HCT116 (cell line): ENCODE data around the gene GLRA2. TPM values are rescaled to one million over a fixed set of nuclear protein-coding genes. Genes with fewer than 3 reads are reported as not detected.

Source experiments
- ATAC-seq: fragments of 200-7000 bp; cut with Tn5 transposase; 2 replicates; pipeline ENCODE4 v1.9.1; 2020; ENCODE audit warnings: mild to moderate bottlenecking, moderate library complexity
- Bru-seq: library from RNA; stranded (reverse); fragments of 400-500 nt; gene quantifications from one replicate; lab custom pipeline; 2021; lab: Mats Ljungman, UMichigan
- BruChase-seq, 2 experiments: library from RNA; stranded (reverse); fragments of 400-500 nt; gene quantifications; one replicate each; lab custom pipeline; 2021; lab: Mats Ljungman, UMichigan
- BruUV-seq: library from RNA; stranded (reverse); fragments of 400-500 nt; replicated peaks from 2 replicates; lab custom pipeline; 2021; lab: Mats Ljungman, UMichigan
- CTCF ChIA-PET: fragments of 300-600 bp; sonication (Branson Sonifier 250); formaldehyde crosslinking; loops from one replicate; lab custom pipeline; 2021; ENCODE audit warnings: antibody characterized with exemption; lab: Charles Lee
- POLR2A ChIA-PET: fragments of 300-600, 350-600 bp; sonication (Branson Sonifier 250); formaldehyde crosslinking; loops from one replicate; lab custom pipeline; 2021; ENCODE audit warnings: antibody characterized with exemption; lab: Charles Lee
- RAD21 ChIA-PET, 2 experiments: fragments of 300-600 bp; sonication (Branson Sonifier 250); formaldehyde crosslinking; loops; one replicate each; lab custom pipeline; 2023; ENCODE audit warnings: low total read pairs in 2 of 2; ENCODE audit not compliant: uncharacterized antibody in 2 of 2, unreplicated experiment in 2 of 2, low non-redundant PET in 1 of 2; lab: Charles Lee
- DNase-seq: peaks from one replicate; pipeline ENCODE4 v3.0.0-alpha.2; 2010; ENCODE audit warnings: low read depth, low spot score
- H2AFZ ChIP-seq: fragments of 200-600 bp; shearing (Covaris generic), sonication (generic); 2 replicates; pipeline ENCODE4 v1.6.1; 2017; ENCODE audit warnings: low read depth, mixed run types, mixed read lengths, antibody characterized with exemption, low read length; ENCODE audit not compliant: poor library complexity, severe bottlenecking
- H3K27ac ChIP-seq: 2 replicates; pipeline ENCODE4 v1.5.1; 2012; ENCODE audit warnings: low read depth, low read length
- H3K27me3 ChIP-seq: fragments of 200-600 bp; sonication (generic); 2 replicates; pipeline ENCODE4 v1.6.1; 2016; ENCODE audit warnings: mixed run types, low read length, mixed read lengths; ENCODE audit not compliant: insufficient read depth
- H3K36me3 ChIP-seq, 2 experiments: fragments of 200-500 bp in 1 of 2; fragments of 200-600 bp in 1 of 2; sonication (Bioruptor generic) in 1 of 2; sonication (generic) in 1 of 2; 2 replicates each; pipeline versions ENCODE4 v1.5.1 to v1.6.1; 2014 to 2016; ENCODE audit warnings: low read length in 2 of 2, inconsistent platforms in 1 of 2, mixed read lengths in 1 of 2, mixed run types in 1 of 2; ENCODE audit not compliant: insufficient read depth in 2 of 2, control insufficient read depth in 1 of 2
- H3K4me1 ChIP-seq, 2 experiments: fragments of 200-600 bp in 1 of 2; sonication (generic) in 1 of 2; 2 replicates each; pipeline versions ENCODE4 v1.5.1 to v1.6.1; 2012 to 2017; ENCODE audit warnings: low read length in 2 of 2, inconsistent platforms in 1 of 2, mild to moderate bottlenecking in 1 of 2, mixed read lengths in 1 of 2, mixed run types in 1 of 2, moderate library complexity in 1 of 2; ENCODE audit not compliant: insufficient read depth in 2 of 2, control insufficient read depth in 1 of 2
- H3K4me2 ChIP-seq: fragments of 200-600 bp; sonication (generic); 2 replicates; pipeline ENCODE4 v1.6.1; 2017; ENCODE audit warnings: mixed run types, low read length, mixed read lengths
- H3K4me3 ChIP-seq, 2 experiments: fragments of 200-600 bp in 1 of 2; sonication (generic) in 1 of 2; replicated peaks in 1 of 2; 2 replicates each; pipeline ENCODE4 v1.5.1; 2011 to 2016; ENCODE audit warnings: low read length in 2 of 2, control low read depth in 1 of 2, low read depth in 1 of 2, mild to moderate bottlenecking in 1 of 2, mixed read lengths in 1 of 2, mixed run types in 1 of 2
- H3K79me2 ChIP-seq: fragments of 200-600 bp; sonication (generic); 2 replicates; pipeline ENCODE4 v1.6.1; 2017; ENCODE audit warnings: mild to moderate bottlenecking, mixed run types, low read length, moderate library complexity, mixed read lengths; ENCODE audit not compliant: insufficient read depth
- H3K9ac ChIP-seq: fragments of 200-600 bp; sonication (generic); 2 replicates; pipeline ENCODE4 v1.6.1; 2016; ENCODE audit warnings: low read length, mixed read lengths
- H3K9me2 ChIP-seq: fragments of 200-600 bp; sonication (generic), shearing (Covaris generic); 2 replicates; pipeline ENCODE4 v1.6.1; 2017; ENCODE audit warnings: mixed run types, mild to moderate bottlenecking, moderate library complexity; ENCODE audit not compliant: insufficient read depth
- H3K9me3 ChIP-seq, 2 experiments: fragments of 200-500 bp in 1 of 2; fragments of 200-600 bp in 1 of 2; sonication (Bioruptor generic) in 1 of 2; sonication (generic) in 1 of 2; 2 replicates each; pipeline ENCODE4 v1.6.1; 2014 to 2017; ENCODE audit warnings: low read length in 2 of 2, mixed read lengths in 2 of 2, inconsistent platforms in 1 of 2, low read depth in 1 of 2, mild to moderate bottlenecking in 1 of 2, mixed run types in 1 of 2, moderate library complexity in 1 of 2; ENCODE audit not compliant: control insufficient read depth in 1 of 2, insufficient read depth in 1 of 2
- H4K20me1 ChIP-seq: fragments of 200-600 bp; sonication (generic), shearing (Covaris generic); 2 replicates; pipeline ENCODE4 v1.6.1; 2017; ENCODE audit warnings: mixed run types, mild to moderate bottlenecking, moderate library complexity; ENCODE audit not compliant: insufficient read depth
- CBX3 ChIP-seq: IDR thresholded peaks from 2 replicates; pipeline ENCODE4 v1.6.1; 2012; ENCODE audit warnings: low read depth
- JUND ChIP-seq: IDR thresholded peaks from 2 replicates; pipeline ENCODE4 v1.6.1; 2012
- REST ChIP-seq: IDR thresholded peaks from 2 replicates; pipeline ENCODE4 v1.6.1; 2012; ENCODE audit warnings: low read depth
- intact Hi-C: fragments of 100-400 bp; cut with micrococcal nuclease; formaldehyde crosslinking; loops from 2 replicates; pipeline ENCODE4 v1.10.0; 2022
- long read RNA-seq: library from polyadenylated mRNA; unstranded; transcript quantifications from one replicate; pipeline ENCODE4 v2.0.0, GENCODE V29; 2021; ENCODE audit not compliant: unreplicated experiment
- polyA plus RNA-seq: library from polyadenylated mRNA; unstranded; fragments of >200 nt; gene quantifications from 2 replicates; pipeline ENCODE4 v1.2.1, GENCODE V29; 2012; ENCODE audit warnings: missing spikeins
- total RNA-seq: library from RNA; stranded (reverse); gene quantifications from one replicate; pipeline ENCODE4 v1.2.1, GENCODE V29; 2021; ENCODE audit not compliant: unreplicated experiment
- TF ChIP-seq, protein P1 (sequence below): IDR thresholded peaks from 2 replicates; pipeline ENCODE4 v1.6.1; 2012

GLRA2 gene
- total RNA-seq (not detected), Bru-seq, nascent RNA (percentile 1 among the genes with signal in this experiment), BruChase-seq, experiment 1, labeled RNA remaining after a 6-hour chase (not detected), BruChase-seq, experiment 2, labeled RNA remaining after a 2-hour chase (percentile 0 among the genes with signal in this experiment)
- not detected in 2 replicates for polyA plus RNA-seq
- long read RNA-seq, partial matches to known transcripts = 0 of 1 reads
- long read RNA-seq, other reads (novel, unspliced or antisense) = 1 of 1 reads

- ATAC-seq (no peak), DNase-seq (no peak)
- Histone ChIP-seq H3K79me2 (no peaks in the 10 kb centered on the region), H3K9me3 (no peaks in the 10 kb centered on the region), H3K4me2 (no peak within 1 kb of the TSS), H3K4me3 (no peak within 1 kb of the TSS), H3K27me3 (no peaks in the 10 kb centered on the region), H4K20me1 (no peaks in the 10 kb centered on the region), H3K36me3 (no peaks in the 10 kb centered on the region), H3K9ac (no peak within 1 kb of the TSS), H3K9me2 (no peaks in the 10 kb centered on the region), H3K27ac (no peak within 1 kb of the TSS), H2AFZ (no peak within 1 kb of the TSS), H3K4me1 (no peaks in the 10 kb centered on the region)
- ChIA-PET CTCF (interaction anchor here (0.7 to 1.5 kb wide), 4 partner anchors 168 to 500 kb away, joined by 3 to 4 read pairs (median 3); partner anchors contain the start of gene GEMIN8), RAD21 (no interaction called here), POLR2A (no interaction called here)
- no TSS peak for BruUV-seq
- intact Hi-C loops = loop anchor here (2.0 kb wide), 1 partner anchor 435 kb away; no protein-coding TSS in a partner anchor
- TF ChIP-seq CBX3 = no peak
- TF ChIP-seq, protein P1, sequence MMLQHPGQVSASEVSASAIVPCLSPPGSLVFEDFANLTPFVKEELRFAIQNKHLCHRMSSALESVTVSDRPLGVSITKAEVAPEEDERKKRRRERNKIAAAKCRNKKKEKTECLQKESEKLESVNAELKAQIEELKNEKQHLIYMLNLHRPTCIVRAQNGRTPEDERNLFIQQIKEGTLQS = no peak
- TF ChIP-seq REST = peak; percentile 57
- no peak for TF ChIP-seq JUND
- TF ChIP-seq, all 23 proteins: peak for 1
Observed at GRCh38 chrX:14529290-14529989, at the start of gene GLRA2. TSS of gene GLRA2 (plus strand) at chrX:14529536. CDS start at chrX:14530058, 522 bp downstream.
